Measurements from ENCODE around the gene OS9. TPM values are rescaled to one million over a fixed set of nuclear protein-coding genes. Genes with fewer than 3 reads are reported as not detected.
A peak's percentile ranks its signal among the peaks of the same experiment; 100 is the strongest.

The OS9 gene
- total RNA-seq, 1 experiment from 2014 or later, result 145 TPM

DNA sequence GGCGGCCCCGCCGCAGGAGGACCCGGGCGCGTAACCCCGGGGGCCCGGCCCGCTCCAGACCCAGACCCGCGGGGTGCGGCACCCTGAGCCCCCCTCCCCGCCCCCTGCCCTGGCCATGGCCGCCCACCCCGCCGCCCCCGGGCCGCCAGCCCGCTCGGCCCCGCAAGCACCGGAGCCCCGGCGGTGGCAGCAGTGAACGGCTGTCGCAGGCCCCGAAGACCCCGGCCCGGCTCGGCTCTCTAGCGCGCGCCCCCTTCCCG, 61.2 kb downstream of the OS9 start:
- peaks cover 25% of the 10 kb centered on the region for H3K79me2 ChIP-seq (ENCODE audit: low read length)
- ChIA-PET CTCF (no interaction called here), POLR2A (ENCODE audit: unreplicated experiment) (interaction anchor here (0.5 kb wide), 1 partner anchor 32 kb away, joined by 3 read pairs; no protein-coding TSS in a partner anchor)
- H3K9ac ChIP-seq (ENCODE audit: low read length), result no peak overlapping the region
- intact Hi-C loops (cut with micrococcal nuclease), result no loop called here
- H3K27me3 ChIP-seq (ENCODE audit: low read length), result no peaks in the 10 kb centered on the region
- no peak for ATAC-seq
- TF ChIP-seq EZH2 (IDR thresholded peaks at IDR 0.05; ENCODE audit: low read length, unreplicated experiment) (no peak), EZH2phosphoT487 (IDR thresholded peaks at IDR 0.05; ENCODE audit: borderline replicate concordance, low read length) (no peak)
- TF ChIP-seq, protein P1, sequence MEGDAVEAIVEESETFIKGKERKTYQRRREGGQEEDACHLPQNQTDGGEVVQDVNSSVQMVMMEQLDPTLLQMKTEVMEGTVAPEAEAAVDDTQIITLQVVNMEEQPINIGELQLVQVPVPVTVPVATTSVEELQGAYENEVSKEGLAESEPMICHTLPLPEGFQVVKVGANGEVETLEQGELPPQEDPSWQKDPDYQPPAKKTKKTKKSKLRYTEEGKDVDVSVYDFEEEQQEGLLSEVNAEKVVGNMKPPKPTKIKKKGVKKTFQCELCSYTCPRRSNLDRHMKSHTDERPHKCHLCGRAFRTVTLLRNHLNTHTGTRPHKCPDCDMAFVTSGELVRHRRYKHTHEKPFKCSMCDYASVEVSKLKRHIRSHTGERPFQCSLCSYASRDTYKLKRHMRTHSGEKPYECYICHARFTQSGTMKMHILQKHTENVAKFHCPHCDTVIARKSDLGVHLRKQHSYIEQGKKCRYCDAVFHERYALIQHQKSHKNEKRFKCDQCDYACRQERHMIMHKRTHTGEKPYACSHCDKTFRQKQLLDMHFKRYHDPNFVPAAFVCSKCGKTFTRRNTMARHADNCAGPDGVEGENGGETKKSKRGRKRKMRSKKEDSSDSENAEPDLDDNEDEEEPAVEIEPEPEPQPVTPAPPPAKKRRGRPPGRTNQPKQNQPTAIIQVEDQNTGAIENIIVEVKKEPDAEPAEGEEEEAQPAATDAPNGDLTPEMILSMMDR (conservative IDR thresholded peaks at IDR 0.05; ENCODE audit: low read depth, low read length), result no peak
- no peak overlapping the region for H2AFZ ChIP-seq (ENCODE audit: low read length)
- no peak overlapping the region for H3K27ac ChIP-seq (ENCODE audit: low read length)
- no peaks in the 10 kb centered on the region for H4K20me1 ChIP-seq (ENCODE audit: low read length)
- no peak for DNase-seq
- no peaks in the 10 kb centered on the region for H3F3A ChIP-seq (ENCODE audit: low read length, unreplicated experiment)
- no TSS peak for BruUV-seq (replicated peaks)
- no peaks in the 10 kb centered on the region for H3K9me3 ChIP-seq (ENCODE audit: low read length)
- H3K4me3 ChIP-seq (ENCODE audit: low read length), result peak overlapping the region; percentile 75
- H3K4me2 ChIP-seq (ENCODE audit: low read length), result peak overlapping the region; percentile 92
- peaks cover 31% of the 10 kb centered on the region for H3K4me1 ChIP-seq (ENCODE audit: insufficient read depth, low read length)
- peaks cover 10% of the 10 kb centered on the region; the same call in 1 of the 2 replicates for H3K36me3 ChIP-seq (ENCODE audit: low read depth, low read length)
- no peaks in the 10 kb centered on the region for H3K9me2 ChIP-seq (replicated peaks; ENCODE audit: low read length)

DNA sequence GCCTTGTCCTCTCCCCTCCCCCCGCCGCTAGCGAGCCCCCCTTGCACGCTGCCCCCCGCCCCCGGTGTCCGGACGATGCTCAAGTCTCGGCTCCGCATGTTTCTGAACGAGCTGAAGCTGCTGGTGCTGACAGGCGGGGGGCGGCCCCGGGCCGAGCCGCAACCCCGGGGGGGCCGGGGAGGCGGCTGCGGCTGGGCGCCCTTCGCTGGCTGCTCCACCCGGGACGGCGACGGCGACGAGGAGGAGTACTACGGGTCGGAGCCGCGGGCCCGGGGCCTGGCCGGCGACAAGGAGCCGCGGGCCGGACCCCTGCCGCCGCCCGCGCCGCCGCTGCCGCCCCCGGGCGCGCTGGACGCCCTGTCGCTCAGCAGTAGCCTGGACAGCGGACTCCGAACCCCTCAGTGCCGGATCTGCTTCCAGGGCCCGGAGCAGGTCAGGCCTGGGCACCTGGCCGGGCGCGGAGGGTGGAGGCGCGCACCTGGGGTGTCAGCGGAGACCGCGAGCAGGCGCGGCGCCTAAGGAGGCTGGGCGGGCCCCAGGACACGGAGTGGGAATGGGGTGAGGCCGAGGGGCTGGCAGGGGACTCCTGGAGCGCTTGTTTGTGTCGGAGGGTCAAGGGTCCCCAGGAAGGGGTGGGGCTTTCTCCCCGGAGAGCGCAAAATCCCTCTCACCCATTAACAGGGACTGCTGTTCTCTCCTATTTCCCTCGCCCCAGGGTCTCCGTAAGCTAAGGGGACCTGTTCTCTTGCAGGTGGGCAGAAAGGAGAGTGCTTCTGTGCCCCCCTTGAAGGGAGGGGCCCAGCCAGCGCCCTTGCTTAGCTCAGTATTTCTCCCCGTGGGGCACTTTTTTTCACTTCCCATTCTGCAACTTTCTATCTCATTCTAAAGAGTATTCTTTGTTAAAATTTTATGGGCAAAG, 61.8 kb downstream of the OS9 start:
- peak; percentile 22 for DNase-seq
- Histone ChIP-seq H3K9ac (ENCODE audit: low read length) (peak overlapping the region; percentile 42), H3K4me1 (ENCODE audit: insufficient read depth, low read length) (peaks cover 31% of the 10 kb centered on the region), H3K27me3 (ENCODE audit: low read length) (no peaks in the 10 kb centered on the region), H3K9me3 (ENCODE audit: low read length) (no peaks in the 10 kb centered on the region), H4K20me1 (ENCODE audit: low read length) (no peaks in the 10 kb centered on the region), H3K36me3 (ENCODE audit: low read depth, low read length) (peaks cover 4% of the 10 kb centered on the region; the same call in 1 of the 2 replicates), H3K4me3 (ENCODE audit: low read length) (peak overlapping the region; percentile 75), H3K79me2 (ENCODE audit: low read length) (peaks cover 19% of the 10 kb centered on the region), H2AFZ (ENCODE audit: low read length) (peak overlapping the region; percentile 78), H3K27ac (ENCODE audit: low read length) (no peak overlapping the region), H3K9me2 (replicated peaks; ENCODE audit: low read length) (no peaks in the 10 kb centered on the region), H3K4me2 (ENCODE audit: low read length) (peak overlapping the region; percentile 92), H3F3A (ENCODE audit: low read length, unreplicated experiment) (no peaks in the 10 kb centered on the region)
- TF ChIP-seq EZH2phosphoT487 (IDR thresholded peaks at IDR 0.05; ENCODE audit: borderline replicate concordance, low read length) (no peak), EZH2 (IDR thresholded peaks at IDR 0.05; ENCODE audit: low read length, unreplicated experiment) (no peak)
- TF ChIP-seq, protein P1 (conservative IDR thresholded peaks at IDR 0.05; ENCODE audit: low read depth, low read length), result no peak
- peak; percentile 7 for ATAC-seq
- intact Hi-C loops (cut with micrococcal nuclease), result no loop called here
- ChIA-PET POLR2A (ENCODE audit: unreplicated experiment) (no interaction called here), CTCF (no interaction called here)
- BruUV-seq (replicated peaks), result no TSS peak

Data from PC-3 (cell line).